GM18508 (cell line): ENCODE measurements around the gene OR6M1.

Source experiments
- ATAC-seq: cut with Tn5 transposase; IDR thresholded peaks from one replicate; pipeline ENCODE4 v1.9.1; 2021; ENCODE audit warnings: moderate number of reproducible peaks; ENCODE audit not compliant: insufficient read depth, unreplicated experiment

OR6M1 gene

GRCh38 chr11:123778511-123778910 is 27.6 kb downstream of the OR6M1 start:
- no peak for ATAC-seq

DNA sequence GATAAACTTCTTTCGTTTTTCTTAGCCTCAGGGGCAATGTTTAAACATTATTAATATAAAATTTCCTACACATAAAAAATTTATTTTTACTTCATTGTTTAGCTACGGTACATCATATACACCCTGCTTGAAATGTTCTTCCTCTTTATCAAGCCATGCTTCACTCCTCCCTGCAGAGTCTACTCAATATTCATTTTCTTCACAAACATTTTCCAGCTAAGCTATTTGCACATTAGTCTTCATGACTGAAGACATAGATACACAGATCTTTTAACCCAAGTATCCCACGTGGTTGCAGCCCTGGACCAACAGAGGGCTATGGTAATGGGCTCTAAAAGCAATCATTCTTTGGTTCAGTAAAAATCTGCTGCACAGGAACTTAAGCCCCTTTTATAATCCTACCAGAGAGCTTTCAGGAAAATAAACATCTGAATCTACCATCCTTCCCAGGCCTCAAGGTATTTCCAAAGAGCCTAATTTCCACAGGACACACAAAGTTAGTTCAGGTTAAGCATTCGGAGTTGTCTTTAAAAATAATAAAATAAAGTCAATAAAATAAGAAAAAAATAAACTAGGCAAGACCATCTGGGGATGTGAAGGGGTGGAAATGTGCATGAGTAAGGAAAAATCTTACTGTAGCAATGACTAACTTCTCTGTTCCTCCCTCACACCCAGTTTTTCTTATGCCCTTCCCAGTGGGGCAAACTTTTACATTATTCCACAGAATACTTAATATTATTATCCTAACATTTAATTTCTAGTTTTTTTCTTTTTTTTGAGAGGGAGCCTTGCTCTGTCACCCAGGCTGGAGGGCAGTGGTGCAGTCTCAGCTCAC is 30.2 kb downstream of the OR6M1 start:
- no peak for ATAC-seq

GRCh38 chr11:123775289-123775688 is 30.9 kb downstream of the OR6M1 start:
- ATAC-seq, result no peak

DNA sequence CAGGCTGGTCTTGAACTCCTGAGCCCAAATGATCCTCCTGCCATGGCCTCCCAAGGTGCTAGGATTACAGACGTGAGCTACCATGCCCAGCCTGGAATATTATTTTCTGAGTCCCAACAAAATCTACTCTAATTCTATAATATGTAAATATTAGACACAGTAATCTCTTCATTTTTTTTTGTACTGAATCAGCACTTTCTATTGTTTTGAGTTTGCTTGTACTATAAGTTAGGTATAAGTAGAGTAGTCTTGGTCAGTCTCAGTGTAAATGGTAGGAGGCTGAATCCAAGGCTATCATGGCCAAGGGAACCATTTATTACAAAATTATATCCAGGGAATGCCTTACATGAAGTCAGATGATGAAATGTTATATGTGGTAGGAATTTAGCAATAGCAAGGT is 32.2 kb downstream of the OR6M1 start:
- no peak for ATAC-seq

- no peak for ATAC-seq
Observed at GRCh38 chr11:123773026-123773425, 33.1 kb downstream of the OR6M1 start.

DNA sequence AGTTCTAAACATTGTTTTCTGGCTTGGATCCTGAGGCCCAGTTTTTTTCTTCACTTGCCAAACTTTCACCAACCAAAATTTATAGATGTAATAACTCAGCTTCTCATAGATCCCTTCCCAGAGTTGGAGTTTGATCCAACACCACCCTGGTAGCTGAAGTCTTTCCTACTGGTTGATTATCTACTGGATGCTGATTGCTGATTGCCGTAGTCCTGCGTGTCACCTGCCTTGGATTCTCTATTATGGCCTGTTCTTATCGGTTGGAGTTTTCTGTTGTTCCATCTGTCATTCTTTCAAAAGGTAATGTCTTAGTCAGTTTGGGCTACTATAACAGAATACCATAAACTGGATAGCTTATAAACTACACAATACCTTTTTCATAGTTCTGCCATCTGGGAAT is 34.5 kb downstream of the OR6M1 start:
- no peak for ATAC-seq

DNA sequence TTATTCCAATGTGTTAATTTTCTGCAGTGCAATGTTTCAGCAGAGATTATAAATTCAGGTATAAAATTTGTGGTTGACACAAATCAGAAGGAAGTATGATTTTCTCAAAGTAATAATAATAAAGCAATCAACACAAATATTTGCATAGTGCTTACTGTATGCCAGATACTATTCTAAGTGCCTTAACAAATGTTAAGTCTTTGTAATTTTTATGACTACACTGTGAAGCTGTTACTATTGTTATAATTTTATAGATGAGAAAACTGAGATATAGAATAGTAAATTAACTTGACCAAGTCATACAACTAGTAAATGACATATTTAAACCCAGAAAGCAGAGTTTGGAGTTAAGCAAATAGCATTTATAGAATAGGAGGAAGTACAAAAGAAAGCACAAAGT is 35.4 kb downstream of the OR6M1 start:
- no peak for ATAC-seq

DNA sequence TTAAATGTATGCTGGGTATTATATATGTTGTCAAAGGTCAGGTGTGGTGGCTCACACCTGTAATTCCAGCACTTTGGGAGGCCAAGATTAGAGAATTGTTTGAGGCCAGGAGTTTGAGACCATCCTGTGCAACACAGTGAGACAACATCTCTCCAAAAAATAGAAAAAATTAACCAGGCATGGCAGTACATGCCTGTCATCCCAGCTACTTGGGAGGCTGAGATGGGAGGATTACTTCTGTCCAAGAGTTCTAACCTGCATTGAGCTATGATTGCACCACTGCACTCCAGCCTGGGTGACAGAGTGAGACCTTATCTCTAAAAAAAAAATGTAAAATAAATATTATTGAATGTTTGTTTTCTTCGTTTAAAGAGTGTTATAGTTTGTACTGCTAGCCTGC is 40.5 kb downstream of the OR6M1 start:
- no peak for ATAC-seq

- ATAC-seq, result no peak
Observed at GRCh38 chr11:123762422-123762821, 43.7 kb downstream of the OR6M1 start.

DNA sequence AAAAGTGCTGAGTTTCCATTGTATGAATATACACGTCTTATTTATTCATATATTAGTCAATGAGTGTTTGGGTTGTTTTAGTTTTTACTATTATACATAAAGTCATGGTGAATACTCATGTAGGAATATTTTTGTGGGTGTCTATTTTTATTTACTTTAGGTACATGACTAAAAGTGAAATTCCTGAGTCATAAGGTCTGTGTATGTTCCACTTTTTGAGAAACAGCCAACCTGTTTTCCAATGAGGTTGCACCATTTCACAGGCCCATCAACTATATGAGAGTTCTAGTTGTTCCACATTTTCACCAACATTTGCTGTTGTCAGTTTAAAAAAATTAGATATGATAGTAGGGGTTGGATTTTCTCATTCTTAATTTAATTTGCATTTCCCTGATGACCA is 45.3 kb downstream of the OR6M1 start:
- peak; percentile 48 for ATAC-seq

DNA sequence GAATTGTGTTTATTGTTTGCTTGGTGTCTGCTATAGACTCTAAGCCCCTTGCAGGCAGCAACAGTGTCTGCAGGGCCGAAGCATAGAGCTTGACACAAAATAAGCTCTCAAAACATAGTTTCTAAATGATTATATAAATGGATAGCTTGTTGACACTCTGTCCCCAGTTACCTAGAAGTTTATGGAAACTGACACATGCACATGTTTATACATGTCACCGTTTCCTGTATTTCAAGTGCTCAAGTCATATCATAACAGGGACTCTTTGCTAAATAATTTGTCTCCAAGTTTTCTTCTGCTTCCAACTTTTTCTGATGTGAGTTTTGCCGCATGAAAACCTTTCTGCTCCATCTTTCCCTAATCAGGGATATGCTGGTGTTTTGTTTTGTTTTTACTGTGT is 48.2 kb downstream of the OR6M1 start:
- ATAC-seq, result no peak

DNA sequence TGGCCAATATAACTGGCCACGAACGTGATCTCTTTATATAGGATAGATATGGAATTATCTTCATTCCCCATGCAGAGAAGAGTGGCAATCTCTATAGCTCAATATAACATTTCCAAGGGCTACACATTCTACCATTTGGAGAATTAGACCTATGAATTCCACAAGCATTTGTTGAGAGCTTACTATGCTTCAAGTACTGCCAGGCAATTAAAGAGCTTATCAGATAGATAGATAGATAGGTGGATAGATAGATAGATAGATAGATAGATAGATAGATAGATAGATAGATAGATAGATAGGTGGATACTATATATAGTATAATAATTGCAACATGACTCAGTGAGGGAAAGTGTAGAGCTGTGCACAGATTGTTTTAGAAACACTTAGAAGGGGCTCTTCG is 50.3 kb downstream of the OR6M1 start:
- no peak for ATAC-seq
